ENCODE data around the gene DNAJC15. TPM values are rescaled to one million over a fixed set of nuclear protein-coding genes. Genes with fewer than 3 reads are reported as not detected.

Gene DNAJC15
- polyA plus RNA-seq, 1 donor (not counting 4 experiments of a cell fraction or from before 2014, with no cell fraction given) = 38.5 TPM

DNA sequence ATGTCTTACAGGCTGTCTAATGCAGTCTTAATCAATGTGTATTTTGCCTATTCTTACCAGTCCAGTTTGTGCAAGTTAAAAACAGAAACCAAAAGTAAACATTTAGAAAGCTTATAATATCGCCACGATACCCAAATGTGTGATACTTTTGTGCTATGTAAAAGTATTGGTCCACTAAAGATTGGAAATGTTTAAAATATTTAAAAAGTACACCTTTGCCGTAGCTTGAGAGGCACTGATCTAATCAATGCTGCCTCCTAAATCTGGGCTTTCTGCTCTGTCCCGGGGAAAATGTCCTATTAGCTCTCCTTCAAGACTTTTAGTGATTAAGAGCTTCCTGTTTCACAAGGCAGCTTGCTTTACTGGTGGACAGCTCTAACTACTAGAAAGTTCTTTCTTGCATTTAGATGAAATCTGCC is 64.7 kb downstream of the DNAJC15 start:
- H3K4me2 ChIP-seq (ENCODE audit: control insufficient read depth, extremely low read depth, insufficient read depth, low read depth, low read length) = no peak overlapping the region

GRCh38 chr13:43089912-43090498 is 66.6 kb downstream of the DNAJC15 start:
- Histone ChIP-seq H3K9ac (ENCODE audit: control insufficient read depth, extremely low read depth, insufficient read depth, low read length) (no peak overlapping the region), H2AFZ (ENCODE audit: control insufficient read depth, low read length) (no peak overlapping the region), H3K4me3 (ENCODE audit: control insufficient read depth in 2 of 3, extremely low read depth in 1 of 3, insufficient read depth in 2 of 3, low read depth in 1 of 3, low read length in 3 of 3) (no peak overlapping the region), H3K79me2 (ENCODE audit: control insufficient read depth, insufficient read depth, low read length) (no peaks in the 10 kb centered on the region), H4K20me1 (ENCODE audit: control insufficient read depth, extremely low read depth, insufficient read depth, low read length) (no peaks in the 10 kb centered on the region), H3K4me1 (ENCODE audit: control insufficient read depth, extremely low read depth, insufficient read depth, low read length) (no peaks in the 10 kb centered on the region), H3K27me3 (ENCODE audit: control insufficient read depth, extremely low read depth, insufficient read depth, low read length) (no peaks in the 10 kb centered on the region), H3K4me2 (ENCODE audit: control insufficient read depth, extremely low read depth, insufficient read depth, low read depth, low read length) (no peak overlapping the region), H3K27ac (ENCODE audit: control insufficient read depth, insufficient read depth, low read length) (no peak overlapping the region), H3K9me3 (ENCODE audit: control insufficient read depth, low read depth, low read length) (no peaks in the 10 kb centered on the region), H3K9me1 (ENCODE audit: control insufficient read depth, extremely low read depth, insufficient read depth, low read length) (no peaks in the 10 kb centered on the region), H3K36me3 (ENCODE audit: control insufficient read depth in 2 of 2, extremely low read depth in 1 of 2, insufficient read depth in 2 of 2, low read length in 2 of 2) (no peaks in the 10 kb centered on the region)
- dilution Hi-C loops (cut with MboI; ENCODE audit: extremely low pct_ligation_motif_present, low sequenced_read_pairs) = no loop called here
- DNase-seq (ENCODE audit: low read depth, low spot score) (no peak), FAIRE-seq (no peak)
- TF ChIP-seq EZH2 (IDR thresholded peaks at IDR 0.05; ENCODE audit: low read length) (no peak), CTCF (optimal IDR thresholded peaks at IDR 0.05 in 1 of 3, IDR thresholded peaks at IDR 0.05 in 1 of 3, conservative IDR thresholded peaks at IDR 0.05 in 1 of 3; ENCODE audit: extremely low read depth in 1 of 3, insufficient read depth in 2 of 3, low read length in 3 of 3) (no peak)

More for the DNA sequence above, 64.7 kb downstream of the DNAJC15 start:
- Histone ChIP-seq H3K79me2 (ENCODE audit: control insufficient read depth, insufficient read depth, low read length) (no peaks in the 10 kb centered on the region), H3K9ac (ENCODE audit: control insufficient read depth, extremely low read depth, insufficient read depth, low read length) (no peak overlapping the region), H3K36me3 (ENCODE audit: control insufficient read depth in 2 of 2, extremely low read depth in 1 of 2, insufficient read depth in 2 of 2, low read length in 2 of 2) (no peaks in the 10 kb centered on the region), H3K27ac (ENCODE audit: control insufficient read depth, insufficient read depth, low read length) (no peak overlapping the region), H4K20me1 (ENCODE audit: control insufficient read depth, extremely low read depth, insufficient read depth, low read length) (no peaks in the 10 kb centered on the region), H3K4me1 (ENCODE audit: control insufficient read depth, extremely low read depth, insufficient read depth, low read length) (no peaks in the 10 kb centered on the region), H3K9me3 (ENCODE audit: control insufficient read depth, low read depth, low read length) (no peaks in the 10 kb centered on the region), H3K27me3 (ENCODE audit: control insufficient read depth, extremely low read depth, insufficient read depth, low read length) (no peaks in the 10 kb centered on the region), H2AFZ (ENCODE audit: control insufficient read depth, low read length) (no peak overlapping the region), H3K4me3 (ENCODE audit: control insufficient read depth in 2 of 3, extremely low read depth in 1 of 3, insufficient read depth in 2 of 3, low read depth in 1 of 3, low read length in 3 of 3) (no peak overlapping the region), H3K9me1 (ENCODE audit: control insufficient read depth, extremely low read depth, insufficient read depth, low read length) (no peaks in the 10 kb centered on the region)
- dilution Hi-C loops (cut with MboI; ENCODE audit: extremely low pct_ligation_motif_present, low sequenced_read_pairs) = no loop called here
- TF ChIP-seq EZH2 (IDR thresholded peaks at IDR 0.05; ENCODE audit: low read length) (no peak), CTCF (optimal IDR thresholded peaks at IDR 0.05 in 1 of 3, IDR thresholded peaks at IDR 0.05 in 1 of 3, conservative IDR thresholded peaks at IDR 0.05 in 1 of 3; ENCODE audit: extremely low read depth in 1 of 3, insufficient read depth in 2 of 3, low read length in 3 of 3) (no peak)
- FAIRE-seq (no peak), DNase-seq (ENCODE audit: low read depth, low spot score) (no peak)

Measured in keratinocyte (primary cell).